Measurements from ENCODE around the gene SEC24C.
"Not testable (repeated sequence)": the region's sequence is repeated elsewhere in the genome, so short reads cannot be mapped to it uniquely, and the experiment has no call there.

Gene SEC24C

DNA sequence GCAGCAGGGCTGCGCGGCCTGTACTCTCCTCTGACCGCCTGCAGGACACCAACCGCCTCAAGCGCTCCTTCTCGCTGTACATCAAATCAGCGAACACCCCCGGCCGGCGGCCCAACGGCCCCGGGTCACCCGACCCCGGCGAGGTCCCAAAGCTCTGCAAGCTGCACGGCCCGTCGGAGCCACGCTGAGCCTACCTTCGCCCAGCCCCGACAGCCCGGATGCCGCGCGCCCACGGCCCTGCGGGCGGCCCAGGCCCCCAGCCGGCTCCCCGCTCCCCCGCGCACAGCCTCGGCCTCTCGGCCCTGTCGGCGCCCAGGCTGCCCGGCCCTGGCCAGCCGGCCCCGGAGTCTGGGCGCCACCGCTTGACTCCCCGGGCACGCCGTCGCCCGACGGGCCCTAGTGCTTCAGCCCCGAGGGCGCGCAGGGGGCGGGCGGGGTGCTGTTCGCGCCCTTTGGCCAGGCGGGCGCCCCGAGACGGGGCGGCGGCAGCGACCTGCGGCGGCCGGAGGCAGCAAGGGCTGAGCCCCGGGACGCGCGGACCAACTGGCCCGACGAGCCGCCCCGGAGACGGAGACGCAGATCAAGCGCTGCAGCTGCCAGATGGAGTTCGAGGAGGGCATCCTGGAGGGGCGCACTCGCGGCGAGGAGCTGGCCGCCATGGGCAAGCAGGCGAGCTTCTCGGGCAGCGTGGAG, 11.1 kb upstream of the SEC24C start:
- Histone ChIP-seq H3K27me3 (ENCODE audit: control insufficient read depth, insufficient read depth, low read length) (no peaks in the 10 kb centered on the region), H2AFZ (no peak overlapping the region), H3K79me2 (peaks cover 28% of the 10 kb centered on the region), H3K4me1 (no peaks in the 10 kb centered on the region), H3K9ac (no peak overlapping the region), H3K27ac (no peak overlapping the region), H3K9me3 (ENCODE audit: control insufficient read depth, low read length) (no peaks in the 10 kb centered on the region), H3K4me3 (ENCODE audit: low read depth, low read length) (no peak overlapping the region), H3K36me3 (ENCODE audit: control insufficient read depth, insufficient read depth, low read length) (no peaks in the 10 kb centered on the region), H3K4me2 (ENCODE audit: low read length) (no peak overlapping the region)
- no peak for TF ChIP-seq CTCF (IDR thresholded peaks at IDR 0.05)

DNA sequence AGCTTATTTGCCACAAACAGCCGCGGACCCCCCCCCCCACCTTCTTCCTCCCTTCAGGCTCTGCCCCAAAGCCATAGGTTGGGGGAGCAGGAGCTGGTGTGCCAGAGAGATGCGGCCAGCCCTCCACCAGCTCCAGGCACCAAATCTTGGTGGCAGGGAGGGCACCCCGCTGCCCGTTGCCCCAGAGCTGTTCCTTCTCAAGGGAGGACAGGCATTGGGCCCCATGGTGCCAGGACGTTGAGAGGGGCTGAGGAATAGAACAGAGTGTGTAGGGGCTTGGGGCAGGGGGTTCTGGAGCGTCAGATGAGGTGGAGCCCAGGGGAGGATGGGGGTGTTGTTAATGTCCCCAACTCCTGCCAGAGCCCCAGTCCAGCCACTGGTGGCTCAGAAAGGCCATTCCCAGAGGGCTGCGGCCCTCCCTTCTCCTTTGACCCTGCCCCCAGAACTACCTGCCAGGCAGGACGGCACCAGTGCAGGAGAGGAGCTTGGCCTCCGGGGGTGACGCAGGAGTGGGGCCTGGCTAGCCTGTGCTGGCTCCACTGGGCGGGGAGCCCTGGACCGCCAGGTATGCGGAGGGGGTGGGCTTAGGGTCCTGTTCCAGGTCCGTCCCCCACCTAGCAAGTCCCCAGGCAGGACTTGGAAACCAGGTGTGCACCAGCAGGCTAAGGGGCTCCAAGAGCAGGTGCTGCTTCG, 10.0 kb upstream of the SEC24C start:
- Histone ChIP-seq H3K4me2 (ENCODE audit: low read length) (no peak overlapping the region), H3K4me1 (no peaks in the 10 kb centered on the region), H3K9me3 (ENCODE audit: control insufficient read depth, low read length) (no peaks in the 10 kb centered on the region), H3K9ac (no peak overlapping the region), H3K36me3 (ENCODE audit: control insufficient read depth, insufficient read depth, low read length) (no peaks in the 10 kb centered on the region), H3K27ac (no peak overlapping the region), H3K4me3 (ENCODE audit: low read depth, low read length) (no peak overlapping the region), H2AFZ (no peak overlapping the region), H3K79me2 (peaks cover 28% of the 10 kb centered on the region), H3K27me3 (ENCODE audit: control insufficient read depth, insufficient read depth, low read length) (no peaks in the 10 kb centered on the region)
- TF ChIP-seq CTCF (IDR thresholded peaks at IDR 0.05), result no peak

DNA sequence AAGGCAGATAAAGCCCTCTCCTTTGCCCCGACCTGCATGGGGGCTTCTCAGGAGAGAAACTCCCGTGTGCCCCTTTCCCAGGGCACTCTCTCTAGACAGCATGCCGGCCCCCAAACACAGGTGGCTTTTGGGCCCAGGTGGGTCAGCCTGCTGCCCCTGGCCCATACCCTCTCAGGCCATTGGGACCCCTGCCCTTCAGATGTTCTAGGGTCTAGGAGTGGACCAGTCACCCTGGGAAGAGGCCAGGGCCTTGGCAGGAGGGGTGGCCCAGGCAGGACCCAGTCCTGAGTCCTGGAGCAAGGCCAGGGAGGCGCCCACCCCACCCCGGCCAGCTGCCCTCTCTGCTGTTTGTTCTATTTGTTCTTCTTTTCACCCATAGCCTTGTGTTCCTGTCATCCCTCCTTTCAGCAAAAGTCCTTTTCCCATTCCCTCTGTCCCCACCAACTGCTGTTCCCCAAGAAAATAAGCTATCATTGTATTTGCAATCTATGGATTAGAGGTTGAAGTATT, 9.3 kb upstream of the SEC24C start:
- H2AFZ ChIP-seq, result no peak overlapping the region
- H3K27me3 ChIP-seq (ENCODE audit: control insufficient read depth, insufficient read depth, low read length), result no peaks in the 10 kb centered on the region
- no peak overlapping the region for H3K27ac ChIP-seq
- no peak for TF ChIP-seq CTCF (IDR thresholded peaks at IDR 0.05)
- H3K4me2 ChIP-seq (ENCODE audit: low read length), result no peak overlapping the region
- H3K79me2 ChIP-seq, result peaks cover 28% of the 10 kb centered on the region
- no peaks in the 10 kb centered on the region for H3K36me3 ChIP-seq (ENCODE audit: control insufficient read depth, insufficient read depth, low read length)
- no peaks in the 10 kb centered on the region for H3K9me3 ChIP-seq (ENCODE audit: control insufficient read depth, low read length)
- no peak overlapping the region for H3K4me3 ChIP-seq (ENCODE audit: low read depth, low read length)
- no peak overlapping the region for H3K9ac ChIP-seq
- H3K4me1 ChIP-seq, result no peaks in the 10 kb centered on the region

GRCh38 chr10:73740501-73741254, 3.5 kb upstream of the SEC24C start:
- not testable (repeated sequence) for H3K36me3 ChIP-seq (ENCODE audit: control insufficient read depth, insufficient read depth, low read length); H3K4me2 ChIP-seq (ENCODE audit: low read length); H3K4me3 ChIP-seq (ENCODE audit: low read depth, low read length); H3K9me3 ChIP-seq (ENCODE audit: control insufficient read depth, low read length); H3K27me3 ChIP-seq (ENCODE audit: control insufficient read depth, insufficient read depth, low read length); H2AFZ ChIP-seq; H3K27ac ChIP-seq; H3K9ac ChIP-seq
- Histone ChIP-seq H3K79me2 (peaks cover 31% of the 10 kb centered on the region), H3K4me1 (peaks cover 15% of the 10 kb centered on the region)

DNA sequence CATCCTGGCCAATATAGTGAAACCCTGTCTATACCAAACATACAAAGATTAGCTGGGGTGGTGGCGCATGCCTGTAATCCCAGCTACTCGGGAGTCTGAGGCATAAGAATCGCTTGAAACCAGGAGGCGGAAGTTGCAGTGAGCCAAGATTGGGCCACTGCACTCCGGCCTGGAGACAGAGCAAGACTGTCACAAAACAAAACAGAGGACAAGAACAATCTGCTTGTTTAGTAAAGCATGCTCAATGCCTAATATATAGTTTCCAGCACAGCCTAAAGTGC, 1.8 kb upstream of the SEC24C start:
- TF ChIP-seq CTCF (IDR thresholded peaks at IDR 0.05), result no peak
- H3K27ac ChIP-seq, result no peak overlapping the region

More for the DNA sequence above, 1.8 kb upstream of the SEC24C start:
- H3K36me3 ChIP-seq (ENCODE audit: control insufficient read depth, insufficient read depth, low read length), result no peaks in the 10 kb centered on the region
- no peak overlapping the region for H3K9ac ChIP-seq
- H3K4me3 ChIP-seq (ENCODE audit: low read depth, low read length), result no peak overlapping the region
- H3K4me1 ChIP-seq, result peaks cover 15% of the 10 kb centered on the region
- H3K27me3 ChIP-seq (ENCODE audit: control insufficient read depth, insufficient read depth, low read length), result no peaks in the 10 kb centered on the region
- H3K4me2 ChIP-seq (ENCODE audit: low read length), result no peak overlapping the region
- no peak overlapping the region for H2AFZ ChIP-seq
- peaks cover 41% of the 10 kb centered on the region for H3K79me2 ChIP-seq
- H3K9me3 ChIP-seq (ENCODE audit: control insufficient read depth, low read length), result no peaks in the 10 kb centered on the region
